GM18858 (cell line): ENCODE measurements around the gene NARF.
A peak's percentile ranks its signal among the peaks of the same experiment; 100 is the strongest.
"Not testable (repeated sequence)": the region's sequence is repeated elsewhere in the genome, so short reads cannot be mapped to it uniquely, and the experiment has no call there.

Experiments
- ATAC-seq: cut with Tn5 transposase; IDR thresholded peaks from one replicate; pipeline ENCODE4 v1.9.1; 2021; ENCODE audit not compliant: unreplicated experiment

NARF gene

GRCh38 chr17:82496529-82497434 lies 38.2 kb downstream of the NARF start:
- no peak for ATAC-seq

GRCh38 chr17:82497483-82498405 lies 39.2 kb downstream of the NARF start:
- no peak for ATAC-seq

- ATAC-seq, result no peak
Observed at GRCh38 chr17:82502207-82502606, 43.7 kb downstream of the NARF start.

GRCh38 chr17:82503094-82503727 lies 44.7 kb downstream of the NARF start:
- ATAC-seq, result no peak

- ATAC-seq, result no peak
Observed at GRCh38 chr17:82503728-82504308, 45.3 kb downstream of the NARF start.

GRCh38 chr17:82505296-82505695 lies 46.8 kb downstream of the NARF start:
- no peak for ATAC-seq

GRCh38 chr17:82506402-82506801 lies 47.9 kb downstream of the NARF start:
- ATAC-seq, result peak; percentile 68

GRCh38 chr17:82507631-82508175 lies 49.2 kb downstream of the NARF start:
- no peak for ATAC-seq

- ATAC-seq, result not testable (repeated sequence)
Observed at GRCh38 chr17:82511642-82512041, 53.1 kb downstream of the NARF start.

GRCh38 chr17:82513864-82514263 lies 55.3 kb downstream of the NARF start:
- not testable (repeated sequence) for ATAC-seq

- ATAC-seq, result no peak
Observed at GRCh38 chr17:82517230-82517865, 58.8 kb downstream of the NARF start.

- peak; percentile 75 for ATAC-seq
Observed at GRCh38 chr17:82518826-82519810, 60.6 kb downstream of the NARF start, which contains the start of gene FOXK2. TSS of gene FOXK2 (plus strand) at chr17:82519732. CDS start at chr17:82519889, 157 bp downstream.

- ATAC-seq, result no peak
Observed at GRCh38 chr17:82519971-82520903, 61.7 kb downstream of the NARF start.

- no peak for ATAC-seq
Observed at GRCh38 chr17:82524540-82524939, 66.0 kb downstream of the NARF start.

GRCh38 chr17:82525712-82526111 lies 67.2 kb downstream of the NARF start:
- no peak for ATAC-seq

GRCh38 chr17:82527898-82528297 lies 69.4 kb downstream of the NARF start:
- no peak for ATAC-seq

GRCh38 chr17:82528484-82529265 lies 70.1 kb downstream of the NARF start:
- no peak for ATAC-seq
